Measurements from ENCODE around the gene CYP1A1. TPM values are rescaled to one million over a fixed set of nuclear protein-coding genes. Genes with fewer than 3 reads are reported as not detected.

CYP1A1 gene
- total and polyA plus RNA-seq, 2 of the 13 experiments (the other 11 are each of a cell fraction or from before 2014, with no cell fraction given), result 7.9 to 8.0 TPM

DNA sequence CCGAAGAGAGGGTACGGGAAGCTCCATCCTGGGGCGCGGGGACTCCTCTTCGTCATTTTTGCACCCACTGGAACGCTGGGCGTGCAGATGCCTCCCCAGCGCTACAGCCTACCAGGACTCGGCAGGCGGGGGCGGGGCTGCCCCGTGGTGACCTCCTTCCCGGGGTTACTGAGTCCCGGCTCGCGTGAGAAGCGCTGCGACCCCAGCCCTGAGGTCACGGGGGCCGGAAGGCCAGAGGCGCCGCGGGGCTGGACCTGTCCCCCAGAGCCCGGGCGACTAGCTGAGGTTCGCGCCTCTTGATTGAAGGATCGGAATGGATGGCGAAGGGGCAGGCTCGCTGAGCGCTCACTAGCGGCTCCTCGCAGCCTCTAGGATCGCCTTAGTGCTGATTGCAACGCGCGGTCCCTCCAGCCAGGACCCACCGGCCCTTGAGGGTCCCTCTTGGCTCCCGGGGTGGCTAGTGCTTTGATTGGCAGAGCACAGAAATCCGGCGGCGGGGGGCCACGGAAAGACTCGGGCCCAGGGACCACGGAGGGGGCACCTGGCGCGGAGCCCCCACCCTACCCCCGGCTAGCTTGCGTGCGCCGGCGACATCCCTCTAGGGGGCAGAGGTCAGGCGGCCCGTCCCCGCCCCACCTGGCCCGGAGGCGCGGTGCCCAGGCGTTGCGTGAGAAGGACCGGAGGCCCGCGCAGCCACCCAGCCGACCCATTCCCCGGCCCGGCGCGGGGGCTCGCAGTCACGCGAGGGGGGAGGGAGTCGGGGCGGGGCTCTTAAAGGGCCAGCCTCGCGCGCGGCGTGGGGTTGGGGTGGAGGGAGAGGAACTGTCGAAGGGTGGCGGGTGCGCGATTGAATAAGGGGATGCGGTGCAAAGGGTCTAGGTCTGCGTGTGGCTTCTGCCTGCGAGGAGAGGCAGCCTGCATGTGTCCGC, 781 bp upstream of the CYP1A1 start (continued):
- TF ChIP-seq, protein P1, sequence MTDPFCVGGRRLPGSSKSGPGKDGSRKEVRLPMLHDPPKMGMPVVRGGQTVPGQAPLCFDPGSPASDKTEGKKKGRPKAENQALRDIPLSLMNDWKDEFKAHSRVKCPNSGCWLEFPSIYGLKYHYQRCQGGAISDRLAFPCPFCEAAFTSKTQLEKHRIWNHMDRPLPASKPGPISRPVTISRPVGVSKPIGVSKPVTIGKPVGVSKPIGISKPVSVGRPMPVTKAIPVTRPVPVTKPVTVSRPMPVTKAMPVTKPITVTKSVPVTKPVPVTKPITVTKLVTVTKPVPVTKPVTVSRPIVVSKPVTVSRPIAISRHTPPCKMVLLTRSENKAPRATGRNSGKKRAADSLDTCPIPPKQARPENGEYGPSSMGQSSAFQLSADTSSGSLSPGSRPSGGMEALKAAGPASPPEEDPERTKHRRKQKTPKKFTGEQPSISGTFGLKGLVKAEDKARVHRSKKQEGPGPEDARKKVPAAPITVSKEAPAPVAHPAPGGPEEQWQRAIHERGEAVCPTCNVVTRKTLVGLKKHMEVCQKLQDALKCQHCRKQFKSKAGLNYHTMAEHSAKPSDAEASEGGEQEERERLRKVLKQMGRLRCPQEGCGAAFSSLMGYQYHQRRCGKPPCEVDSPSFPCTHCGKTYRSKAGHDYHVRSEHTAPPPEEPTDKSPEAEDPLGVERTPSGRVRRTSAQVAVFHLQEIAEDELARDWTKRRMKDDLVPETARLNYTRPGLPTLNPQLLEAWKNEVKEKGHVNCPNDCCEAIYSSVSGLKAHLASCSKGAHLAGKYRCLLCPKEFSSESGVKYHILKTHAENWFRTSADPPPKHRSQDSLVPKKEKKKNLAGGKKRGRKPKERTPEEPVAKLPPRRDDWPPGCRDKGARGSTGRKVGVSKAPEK (CRISPR knock-in tag; IDR thresholded peaks at IDR 0.05; ENCODE audit: borderline replicate concordance), result no peak
- TF ChIP-seq JUN (CRISPR knock-in tag; IDR thresholded peaks at IDR 0.05), result no peak
- no peak for TF ChIP-seq ZNF766 (CRISPR knock-in tag; IDR thresholded peaks at IDR 0.05; ENCODE audit: borderline replicate concordance)
- TF ChIP-seq PAX8 (CRISPR knock-in tag; IDR thresholded peaks at IDR 0.05; ENCODE audit: borderline replicate concordance), result no peak
- no peak for TF ChIP-seq ZNF263 (CRISPR knock-in tag; IDR thresholded peaks at IDR 0.05)
- TF ChIP-seq TARDBP (CRISPR knock-in tag; IDR thresholded peaks at IDR 0.05), result peak; percentile 42; the same call in 1 of the 2 replicates
- TF ChIP-seq, protein P2, sequence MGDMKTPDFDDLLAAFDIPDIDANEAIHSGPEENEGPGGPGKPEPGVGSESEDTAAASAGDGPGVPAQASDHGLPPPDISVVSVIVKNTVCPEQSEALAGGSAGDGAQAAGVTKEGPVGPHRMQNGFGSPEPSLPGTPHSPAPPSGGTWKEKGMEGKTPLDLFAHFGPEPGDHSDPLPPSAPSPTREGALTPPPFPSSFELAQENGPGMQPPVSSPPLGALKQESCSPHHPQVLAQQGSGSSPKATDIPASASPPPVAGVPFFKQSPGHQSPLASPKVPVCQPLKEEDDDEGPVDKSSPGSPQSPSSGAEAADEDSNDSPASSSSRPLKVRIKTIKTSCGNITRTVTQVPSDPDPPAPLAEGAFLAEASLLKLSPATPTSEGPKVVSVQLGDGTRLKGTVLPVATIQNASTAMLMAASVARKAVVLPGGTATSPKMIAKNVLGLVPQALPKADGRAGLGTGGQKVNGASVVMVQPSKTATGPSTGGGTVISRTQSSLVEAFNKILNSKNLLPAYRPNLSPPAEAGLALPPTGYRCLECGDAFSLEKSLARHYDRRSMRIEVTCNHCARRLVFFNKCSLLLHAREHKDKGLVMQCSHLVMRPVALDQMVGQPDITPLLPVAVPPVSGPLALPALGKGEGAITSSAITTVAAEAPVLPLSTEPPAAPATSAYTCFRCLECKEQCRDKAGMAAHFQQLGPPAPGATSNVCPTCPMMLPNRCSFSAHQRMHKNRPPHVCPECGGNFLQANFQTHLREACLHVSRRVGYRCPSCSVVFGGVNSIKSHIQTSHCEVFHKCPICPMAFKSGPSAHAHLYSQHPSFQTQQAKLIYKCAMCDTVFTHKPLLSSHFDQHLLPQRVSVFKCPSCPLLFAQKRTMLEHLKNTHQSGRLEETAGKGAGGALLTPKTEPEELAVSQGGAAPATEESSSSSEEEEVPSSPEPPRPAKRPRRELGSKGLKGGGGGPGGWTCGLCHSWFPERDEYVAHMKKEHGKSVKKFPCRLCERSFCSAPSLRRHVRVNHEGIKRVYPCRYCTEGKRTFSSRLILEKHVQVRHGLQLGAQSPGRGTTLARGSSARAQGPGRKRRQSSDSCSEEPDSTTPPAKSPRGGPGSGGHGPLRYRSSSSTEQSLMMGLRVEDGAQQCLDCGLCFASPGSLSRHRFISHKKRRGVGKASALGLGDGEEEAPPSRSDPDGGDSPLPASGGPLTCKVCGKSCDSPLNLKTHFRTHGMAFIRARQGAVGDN (CRISPR knock-in tag; IDR thresholded peaks at IDR 0.05), result peak; percentile 90
- TF ChIP-seq U2AF1 (optimal IDR thresholded peaks at IDR 0.05; ENCODE audit: low read depth, low read length), result no peak
- TF ChIP-seq, protein P3, sequence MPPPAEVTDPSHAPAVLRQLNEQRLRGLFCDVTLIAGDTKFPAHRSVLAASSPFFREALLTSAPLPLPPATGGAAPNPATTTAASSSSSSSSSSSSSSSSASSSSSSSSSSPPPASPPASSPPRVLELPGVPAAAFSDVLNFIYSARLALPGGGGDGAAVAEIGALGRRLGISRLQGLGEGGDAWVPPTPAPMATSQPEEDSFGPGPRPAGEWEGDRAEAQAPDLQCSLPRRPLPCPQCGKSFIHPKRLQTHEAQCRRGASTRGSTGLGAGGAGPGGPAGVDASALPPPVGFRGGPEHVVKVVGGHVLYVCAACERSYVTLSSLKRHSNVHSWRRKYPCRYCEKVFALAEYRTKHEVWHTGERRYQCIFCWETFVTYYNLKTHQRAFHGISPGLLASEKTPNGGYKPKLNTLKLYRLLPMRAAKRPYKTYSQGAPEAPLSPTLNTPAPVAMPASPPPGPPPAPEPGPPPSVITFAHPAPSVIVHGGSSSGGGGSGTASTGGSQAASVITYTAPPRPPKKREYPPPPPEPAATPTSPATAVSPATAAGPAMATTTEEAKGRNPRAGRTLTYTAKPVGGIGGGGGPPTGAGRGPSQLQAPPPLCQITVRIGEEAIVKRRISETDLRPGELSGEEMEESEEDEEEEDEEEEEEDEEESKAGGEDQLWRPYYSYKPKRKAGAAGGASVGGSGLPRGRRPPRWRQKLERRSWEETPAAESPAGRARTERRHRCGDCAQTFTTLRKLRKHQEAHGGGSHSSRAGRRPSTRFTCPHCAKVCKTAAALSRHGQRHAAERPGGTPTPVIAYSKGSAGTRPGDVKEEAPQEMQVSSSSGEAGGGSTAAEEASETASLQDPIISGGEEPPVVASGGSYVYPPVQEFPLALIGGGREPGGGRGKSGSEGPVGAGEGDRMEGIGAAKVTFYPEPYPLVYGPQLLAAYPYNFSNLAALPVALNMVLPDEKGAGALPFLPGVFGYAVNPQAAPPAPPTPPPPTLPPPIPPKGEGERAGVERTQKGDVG (CRISPR knock-in tag; IDR thresholded peaks at IDR 0.05; ENCODE audit: borderline replicate concordance), result no peak
- no peak for TF ChIP-seq SIN3B (IDR thresholded peaks at IDR 0.05; ENCODE audit: low read length)
- peak; percentile 99 for TF ChIP-seq ZNF205 (CRISPR knock-in tag; IDR thresholded peaks at IDR 0.05)
- TF ChIP-seq, protein P4, sequence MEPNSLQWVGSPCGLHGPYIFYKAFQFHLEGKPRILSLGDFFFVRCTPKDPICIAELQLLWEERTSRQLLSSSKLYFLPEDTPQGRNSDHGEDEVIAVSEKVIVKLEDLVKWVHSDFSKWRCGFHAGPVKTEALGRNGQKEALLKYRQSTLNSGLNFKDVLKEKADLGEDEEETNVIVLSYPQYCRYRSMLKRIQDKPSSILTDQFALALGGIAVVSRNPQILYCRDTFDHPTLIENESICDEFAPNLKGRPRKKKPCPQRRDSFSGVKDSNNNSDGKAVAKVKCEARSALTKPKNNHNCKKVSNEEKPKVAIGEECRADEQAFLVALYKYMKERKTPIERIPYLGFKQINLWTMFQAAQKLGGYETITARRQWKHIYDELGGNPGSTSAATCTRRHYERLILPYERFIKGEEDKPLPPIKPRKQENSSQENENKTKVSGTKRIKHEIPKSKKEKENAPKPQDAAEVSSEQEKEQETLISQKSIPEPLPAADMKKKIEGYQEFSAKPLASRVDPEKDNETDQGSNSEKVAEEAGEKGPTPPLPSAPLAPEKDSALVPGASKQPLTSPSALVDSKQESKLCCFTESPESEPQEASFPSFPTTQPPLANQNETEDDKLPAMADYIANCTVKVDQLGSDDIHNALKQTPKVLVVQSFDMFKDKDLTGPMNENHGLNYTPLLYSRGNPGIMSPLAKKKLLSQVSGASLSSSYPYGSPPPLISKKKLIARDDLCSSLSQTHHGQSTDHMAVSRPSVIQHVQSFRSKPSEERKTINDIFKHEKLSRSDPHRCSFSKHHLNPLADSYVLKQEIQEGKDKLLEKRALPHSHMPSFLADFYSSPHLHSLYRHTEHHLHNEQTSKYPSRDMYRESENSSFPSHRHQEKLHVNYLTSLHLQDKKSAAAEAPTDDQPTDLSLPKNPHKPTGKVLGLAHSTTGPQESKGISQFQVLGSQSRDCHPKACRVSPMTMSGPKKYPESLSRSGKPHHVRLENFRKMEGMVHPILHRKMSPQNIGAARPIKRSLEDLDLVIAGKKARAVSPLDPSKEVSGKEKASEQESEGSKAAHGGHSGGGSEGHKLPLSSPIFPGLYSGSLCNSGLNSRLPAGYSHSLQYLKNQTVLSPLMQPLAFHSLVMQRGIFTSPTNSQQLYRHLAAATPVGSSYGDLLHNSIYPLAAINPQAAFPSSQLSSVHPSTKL (CRISPR knock-in tag; IDR thresholded peaks at IDR 0.05), result peak; percentile 58
- no peak for TF ChIP-seq ZNF101 (CRISPR knock-in tag; IDR thresholded peaks at IDR 0.05; ENCODE audit: borderline replicate concordance, low read depth)
